GM12878 (cell line): Measurements from ENCODE around the gene SSH2. TPM values are rescaled to one million over a fixed set of nuclear protein-coding genes. Genes with fewer than 3 reads are reported as not detected.

Source experiments
- ATAC-seq: fragments of 200-7000 bp; cut with Tn5 transposase; 3 replicates; pipeline ENCODE4 v1.9.1; 2020; ENCODE audit warnings: mild to moderate bottlenecking, moderate library complexity
- BruUV-seq: library from RNA; stranded (reverse); fragments of 400-500 nt; replicated peaks from 2 replicates; lab custom pipeline; 2021; lab: Mats Ljungman, UMichigan
- CTCF ChIA-PET: fragments of 300-600 bp; sonication (Branson Sonifier 250); formaldehyde crosslinking; extraction: SDS; loops from one replicate; lab custom pipeline; 2021; ENCODE audit warnings: inconsistent platforms; lab: Yijun Ruan, JAX
- POLR2A ChIA-PET: fragments of 350-600 bp; formaldehyde crosslinking; extraction: SDS; loops from one replicate; lab custom pipeline; 2021; ENCODE audit warnings: inconsistent platforms; lab: Charles Lee
- RAD21 ChIA-PET: fragments of 300-600 bp; sonication (Branson Sonifier 250); formaldehyde crosslinking; loops from one replicate; lab custom pipeline; 2023; ENCODE audit warnings: antibody characterized with exemption; ENCODE audit not compliant: unreplicated experiment; lab: Charles Lee
- SMC1A ChIA-PET: fragments of 300-600 bp; sonication (Branson Sonifier 250); formaldehyde crosslinking; loops from one replicate; lab custom pipeline; 2023; ENCODE audit not compliant: unreplicated experiment, uncharacterized antibody; lab: Charles Lee
- DNase-seq: peaks from one replicate; pipeline ENCODE4 v3.0.0-alpha.2; 2011; ENCODE audit warnings: low read depth, low spot score
- FAIRE-seq: peaks from 3 replicates; lab custom pipeline; 2011; peaks lifted over from hg19 to GRCh38; lab: Jason Lieb, UNC
- H2AFZ ChIP-seq: 2 replicates; pipeline ENCODE4 v1.6.0; 2011; ENCODE audit warnings: low read depth, low read length, control low read depth; ENCODE audit not compliant: control insufficient read depth
- H3K27ac ChIP-seq: 2 replicates; pipeline ENCODE4 v1.5.1; 2011; ENCODE audit warnings: control low read depth; ENCODE audit not compliant: control insufficient read depth, insufficient read depth
- H3K27me3 ChIP-seq, 2 experiments: replicated peaks in 1 of 2; 2 replicates each; pipeline versions ENCODE4 v1.6.0 to v1.6.1; 2011; ENCODE audit warnings: low read length in 1 of 2; ENCODE audit not compliant: control insufficient read depth in 2 of 2, insufficient read depth in 2 of 2
- H3K36me3 ChIP-seq, 2 experiments: 2 replicates each; pipeline ENCODE4 v1.5.1; 2011; ENCODE audit warnings: low read length in 1 of 2; ENCODE audit not compliant: control insufficient read depth in 2 of 2, insufficient read depth in 2 of 2
- H3K4me1 ChIP-seq: 2 replicates; pipeline ENCODE4 v1.6.1; 2011; ENCODE audit warnings: mild to moderate bottlenecking, low read length, moderate library complexity, mixed read lengths; ENCODE audit not compliant: control insufficient read depth, insufficient read depth
- H3K4me2 ChIP-seq: 2 replicates; pipeline ENCODE4 v1.6.0; 2011; ENCODE audit warnings: control low read depth; ENCODE audit not compliant: control insufficient read depth, insufficient read depth
- H3K4me3 ChIP-seq: fragments of 200-600 bp; sonication (generic); 2 replicates; pipeline ENCODE4 v1.5.1; 2016
- H3K79me2 ChIP-seq: 2 replicates; pipeline ENCODE4 v1.6.0; 2011; ENCODE audit warnings: low read length; ENCODE audit not compliant: control insufficient read depth, insufficient read depth
- H3K9ac ChIP-seq: 2 replicates; pipeline ENCODE4 v1.8.0; 2011; ENCODE audit warnings: low read length, control low read depth, mixed read lengths; ENCODE audit not compliant: control insufficient read depth, insufficient read depth
- H3K9me3 ChIP-seq: replicated peaks from 3 replicates; pipeline ENCODE4 v1.5.1; 2011; ENCODE audit warnings: mild to moderate bottlenecking, low read length; ENCODE audit not compliant: control insufficient read depth, insufficient read depth
- H4K20me1 ChIP-seq: 2 replicates; pipeline ENCODE4 v1.6.0; 2011; ENCODE audit not compliant: control insufficient read depth, insufficient read depth
- IRF5 ChIP-seq: fragments of 450-650 bp; IDR thresholded peaks from 2 replicates; pipeline ENCODE4 v1.6.1; 2017; ENCODE audit warnings: borderline replicate concordance
- LARP7 ChIP-seq: fragments of 450-650 bp; IDR thresholded peaks from 2 replicates; pipeline ENCODE4 v1.6.1; 2017; ENCODE audit warnings: mild to moderate bottlenecking
- RUNX3 ChIP-seq: IDR thresholded peaks from 2 replicates; pipeline ENCODE4 v1.6.1; 2012; ENCODE audit warnings: low read length, inconsistent platforms
- SKIL ChIP-seq: fragments of 450-650 bp; IDR thresholded peaks from 2 replicates; pipeline ENCODE4 v1.6.1; 2017; ENCODE audit warnings: mild to moderate bottlenecking, low read depth, inconsistent platforms; ENCODE audit not compliant: poor library complexity, severe bottlenecking
- ZNF217 ChIP-seq: fragments of 450-650 bp; IDR thresholded peaks from 2 replicates; pipeline ENCODE4 v1.6.1; 2017; ENCODE audit warnings: antibody characterized with exemption, mild to moderate bottlenecking
- WGBS: methylation state at CpG from one replicate; pipeline ENCODE4 v1.1.6; 2016; ENCODE audit warnings: low lambda C conversion rate; ENCODE audit not compliant: insufficient replicate concordance, insufficient coverage; ENCODE audit errors: missing lambda C conversion rate; 5-methylcytosine and 5-hydroxymethylcytosine counted together
- in situ Hi-C: fragments of 300-500 bp; cut with MboI; formaldehyde crosslinking; loops from 9 replicates; pipeline ENCODE4 v1.14.3; 2018; ENCODE audit warnings: mixed read lengths
- intact Hi-C: fragments of 100-400 bp; cut with micrococcal nuclease; formaldehyde crosslinking; loops from one replicate; pipeline ENCODE4 v1.14.2; 2022; ENCODE audit not compliant: unreplicated experiment
- polyA plus RNA-seq, 11 experiments: library from polyadenylated mRNA; depleted of rRNA in 4 of 11; unstranded in 6 of 11; stranded (reverse) in 5 of 11; fragments of >200 nt; fragmentation: Nextera tagmentation in 4 of 11; fragmentation: Illumina TruSeq in 1 of 11; extraction: Ambion mirVana in 4 of 11; extraction: Trizol in 1 of 11; gene quantifications; 1 replicate in 1 of 11; 2 replicates in 10 of 11; pipeline versions ENCODE4 v1.2.1 to v1.2.3, GENCODE V29; 2011 to 2016; ENCODE audit warnings: inconsistent platforms in 2 of 11, missing spikeins in 2 of 11, low read depth in 1 of 11
- total RNA-seq, 4 experiments: library from RNA; depleted of rRNA in 3 of 4; stranded (reverse); fragments of >200 nt in 3 of 4; fragmentation: Illumina TruSeq in 1 of 4; extraction: Trizol in 1 of 4; gene quantifications; 2 replicates each; pipeline versions ENCODE4 v1.2.1 to v1.2.3, GENCODE V29; 2013 to 2021

The SSH2 gene
- total and polyA plus RNA-seq, 10 of the 15 experiments (the other 5 are each of a cell fraction or from before 2014, with no cell fraction given) = 9.3 to 65.9 (median 34.0) TPM

- CTCF ChIA-PET = interaction anchor here (1.1 to 1.6 kb wide), 3 partner anchors 16 to 26 kb away, joined by 3 to 5 read pairs (median 3); no protein-coding TSS in a partner anchor
Measured at GRCh38 chr17:29728490-29728889, 201.5 kb downstream of the SSH2 start.

More at GRCh38 chr17:29728490-29728889, 201.5 kb downstream of the SSH2 start:
- WGBS = 96% methylated on average over 3 of the region's 3 CpGs
- no peak overlapping the region for H3K4me3 ChIP-seq
- H3K4me1 ChIP-seq = peaks cover 30% of the 10 kb centered on the region
- no peak for DNase-seq
- no peak overlapping the region for H3K4me2 ChIP-seq
- no peaks in the 10 kb centered on the region for H3K27me3 ChIP-seq
- peaks cover 8% of the 10 kb centered on the region for H3K9me3 ChIP-seq
- ChIA-PET POLR2A (interaction anchor here (1.8 kb wide), 1 partner anchor 17 kb away, joined by 5 read pairs; no protein-coding TSS in a partner anchor), SMC1A (interaction anchor here (1.7 to 10.9 kb wide), 5 partner anchors 9 to 31 kb away, joined by 4 to 297 read pairs (median 9); no protein-coding TSS in a partner anchor), RAD21 (no interaction called here)
- H4K20me1 ChIP-seq = no peaks in the 10 kb centered on the region
- intact Hi-C loops (no loop called here), in situ Hi-C loops (no loop called here)
- BruUV-seq = no TSS peak
- no peak for ATAC-seq
- peaks cover 0 to 5% of the 10 kb centered on the region in 2 experiments; a peak in 2 of 4 replicates for H3K36me3 ChIP-seq
- H3K79me2 ChIP-seq = peaks cover 61% of the 10 kb centered on the region
- FAIRE-seq = no peak
- H3K9ac ChIP-seq = no peak overlapping the region
- TF ChIP-seq ZNF217 (peak; percentile 71), LARP7 (no peak), SKIL (no peak), IRF5 (no peak), RUNX3 (no peak)
- no peak overlapping the region for H3K27ac ChIP-seq
- no peak overlapping the region for H2AFZ ChIP-seq
